Measurements from ENCODE around the gene F2RL3.

F2RL3 gene

GRCh38 chr19:16883522-16883921 lies 5.3 kb upstream of the F2RL3 start:
- Histone ChIP-seq H4K91ac (ENCODE audit: low read depth, low read length, poor library complexity) (no peak overlapping the region), H3K27ac (replicated peaks; ENCODE audit: low read length) (no peak overlapping the region), H2BK15ac (ENCODE audit: low read length) (no peak overlapping the region), H2BK5ac (ENCODE audit: low read length) (no peak overlapping the region), H3K23ac (ENCODE audit: low read depth, low read length, poor library complexity) (peak overlapping the region; percentile 55), H4K8ac (ENCODE audit: low read depth, low read length) (no peak overlapping the region), H2AK5ac (ENCODE audit: low read depth, low read length) (no peak overlapping the region), H3K9ac (ENCODE audit: low read depth, low read length, poor library complexity) (no peak overlapping the region), H3K14ac (ENCODE audit: low read length) (peak overlapping the region; percentile 3), H3K79me1 (ENCODE audit: low read depth, low read length) (peaks cover 1% of the 10 kb centered on the region), H2AFZ (ENCODE audit: low read length) (no peak overlapping the region), H3K4me2 (ENCODE audit: insufficient read depth, low read length, poor library complexity, severe bottlenecking) (no peak overlapping the region), H3K4me1 (ENCODE audit: control insufficient read depth in 2 of 2, insufficient read depth in 1 of 2, low read depth in 1 of 2, low read length in 2 of 2) (peaks cover 0 to 4% of the 10 kb centered on the region in 2 donors), H3K9me3 (replicated peaks in 1 of 2; ENCODE audit: control insufficient read depth in 2 of 2, insufficient read depth in 1 of 2, low read depth in 1 of 2, low read length in 2 of 2) (peaks cover 21 to 27% of the 10 kb centered on the region in 2 donors), H3K4ac (ENCODE audit: low read length) (no peak overlapping the region), H3K27me3 (ENCODE audit: control insufficient read depth in 3 of 3, insufficient read depth in 3 of 3, low read depth in 1 of 3, low read length in 3 of 3) (no peaks in the 10 kb centered on the region), H3K4me3 (ENCODE audit: low read length in 2 of 2) (no peak overlapping the region), H2BK12ac (ENCODE audit: low read length) (no peak overlapping the region), H3K18ac (ENCODE audit: low read length) (peak overlapping the region; percentile 28), H2BK120ac (ENCODE audit: low read depth, low read length) (no peak overlapping the region), H3K36me3 (replicated peaks in 1 of 2; ENCODE audit: control insufficient read depth in 2 of 2, insufficient read depth in 2 of 2, low read length in 2 of 2) (peaks cover 15 to 21% of the 10 kb centered on the region in 2 donors)
- no peak for DNase-seq (ENCODE audit: low spot score)
- no CpG with 5 or more reads among the region's 3 CpGs for WGBS, 2 donors (ENCODE audit: extremely low coverage in 2 of 2, insufficient read length in 2 of 2, insufficient replicate concordance in 1 of 2)

GRCh38 chr19:16885166-16885565 lies 3.6 kb upstream of the F2RL3 start:
- peaks cover 21 to 27% of the 10 kb centered on the region in 2 donors for H3K9me3 ChIP-seq (replicated peaks in 1 of 2; ENCODE audit: control insufficient read depth in 2 of 2, insufficient read depth in 1 of 2, low read depth in 1 of 2, low read length in 2 of 2)
- no peak overlapping the region for H3K27ac ChIP-seq (replicated peaks; ENCODE audit: low read length)
- no peak overlapping the region for H3K9ac ChIP-seq (ENCODE audit: low read depth, low read length, poor library complexity)
- WGBS, 2 donors (ENCODE audit: extremely low coverage in 2 of 2, insufficient read length in 2 of 2, insufficient replicate concordance in 1 of 2), result no CpG with 5 or more reads among the region's 5 CpGs
- H4K91ac ChIP-seq (ENCODE audit: low read depth, low read length, poor library complexity), result no peak overlapping the region
- H3K18ac ChIP-seq (ENCODE audit: low read length), result no peak overlapping the region
- no peak overlapping the region for H2BK120ac ChIP-seq (ENCODE audit: low read depth, low read length)
- H2BK15ac ChIP-seq (ENCODE audit: low read length), result no peak overlapping the region
- H2AK5ac ChIP-seq (ENCODE audit: low read depth, low read length), result no peak overlapping the region
- H2AFZ ChIP-seq (ENCODE audit: low read length), result no peak overlapping the region
- H3K36me3 ChIP-seq (replicated peaks in 1 of 2; ENCODE audit: control insufficient read depth in 2 of 2, insufficient read depth in 2 of 2, low read length in 2 of 2), result peaks cover 3 to 5% of the 10 kb centered on the region in 2 donors
- H3K27me3 ChIP-seq (ENCODE audit: control insufficient read depth in 3 of 3, insufficient read depth in 3 of 3, low read depth in 1 of 3, low read length in 3 of 3), result no peaks in the 10 kb centered on the region
- no peaks in the 10 kb centered on the region for H3K79me1 ChIP-seq (ENCODE audit: low read depth, low read length)
- H3K4me1 ChIP-seq (ENCODE audit: control insufficient read depth in 2 of 2, insufficient read depth in 1 of 2, low read depth in 1 of 2, low read length in 2 of 2), result peaks cover 0 to 4% of the 10 kb centered on the region in 2 donors
- H3K23ac ChIP-seq (ENCODE audit: low read depth, low read length, poor library complexity), result no peak overlapping the region
- H3K4ac ChIP-seq (ENCODE audit: low read length), result no peak overlapping the region
- no peak overlapping the region for H3K4me2 ChIP-seq (ENCODE audit: insufficient read depth, low read length, poor library complexity, severe bottlenecking)
- H2BK5ac ChIP-seq (ENCODE audit: low read length), result no peak overlapping the region
- no peak overlapping the region for H2BK12ac ChIP-seq (ENCODE audit: low read length)
- no peak for DNase-seq (ENCODE audit: low spot score)
- no peak overlapping the region for H4K8ac ChIP-seq (ENCODE audit: low read depth, low read length)
- no peak overlapping the region for H3K14ac ChIP-seq (ENCODE audit: low read length)
- no peak overlapping the region for H3K4me3 ChIP-seq (ENCODE audit: low read length in 2 of 2)

- Histone ChIP-seq H4K8ac (ENCODE audit: low read depth, low read length) (no peak overlapping the region), H2BK15ac (ENCODE audit: low read length) (no peak overlapping the region), H3K4me1 (ENCODE audit: control insufficient read depth in 2 of 2, insufficient read depth in 1 of 2, low read depth in 1 of 2, low read length in 2 of 2) (peaks cover 0 to 6% of the 10 kb centered on the region in 2 donors), H2AFZ (ENCODE audit: low read length) (peak overlapping the region; percentile 61), H2BK12ac (ENCODE audit: low read length) (no peak overlapping the region), H2BK5ac (ENCODE audit: low read length) (peak overlapping the region; percentile 78), H3K4me2 (ENCODE audit: insufficient read depth, low read length, poor library complexity, severe bottlenecking) (no peak overlapping the region), H3K9ac (ENCODE audit: low read depth, low read length, poor library complexity) (no peak overlapping the region), H3K79me1 (ENCODE audit: low read depth, low read length) (no peaks in the 10 kb centered on the region), H2BK120ac (ENCODE audit: low read depth, low read length) (no peak overlapping the region), H3K18ac (ENCODE audit: low read length) (no peak overlapping the region), H2AK5ac (ENCODE audit: low read depth, low read length) (no peak overlapping the region), H3K4me3 (ENCODE audit: low read length in 2 of 2) (no peak overlapping the region), H3K36me3 (replicated peaks in 1 of 2; ENCODE audit: control insufficient read depth in 2 of 2, insufficient read depth in 2 of 2, low read length in 2 of 2) (no peaks in the 10 kb centered on the region), H3K23ac (ENCODE audit: low read depth, low read length, poor library complexity) (no peak overlapping the region), H3K27ac (replicated peaks; ENCODE audit: low read length) (no peak overlapping the region), H4K91ac (ENCODE audit: low read depth, low read length, poor library complexity) (no peak overlapping the region), H3K9me3 (replicated peaks in 1 of 2; ENCODE audit: control insufficient read depth in 2 of 2, insufficient read depth in 1 of 2, low read depth in 1 of 2, low read length in 2 of 2) (peaks cover 11 to 19% of the 10 kb centered on the region in 2 donors), H3K4ac (ENCODE audit: low read length) (no peak overlapping the region), H3K27me3 (ENCODE audit: control insufficient read depth in 3 of 3, insufficient read depth in 3 of 3, low read depth in 1 of 3, low read length in 3 of 3) (no peaks in the 10 kb centered on the region), H3K14ac (ENCODE audit: low read length) (no peak overlapping the region)
- WGBS, 2 donors (ENCODE audit: extremely low coverage in 2 of 2, insufficient read length in 2 of 2, insufficient replicate concordance in 1 of 2), result no CpG with 5 or more reads among the region's 20 CpGs
- no peak for DNase-seq (ENCODE audit: low spot score)
Measured at GRCh38 chr19:16886305-16886880, 2.4 kb upstream of the F2RL3 start.

- H3K4me1 ChIP-seq (ENCODE audit: control insufficient read depth in 2 of 2, insufficient read depth in 1 of 2, low read depth in 1 of 2, low read length in 2 of 2), result peaks cover 0 to 6% of the 10 kb centered on the region in 2 donors
- no peak overlapping the region for H2BK12ac ChIP-seq (ENCODE audit: low read length)
- no peak overlapping the region for H3K4me3 ChIP-seq (ENCODE audit: low read length in 2 of 2)
- peak overlapping the region; percentile 50 for H3K9ac ChIP-seq (ENCODE audit: low read depth, low read length, poor library complexity)
- no peak overlapping the region for H3K27ac ChIP-seq (replicated peaks; ENCODE audit: low read length)
- peaks cover 0 to 3% (median 0%) of the 10 kb centered on the region in 3 experiments for H3K27me3 ChIP-seq (ENCODE audit: control insufficient read depth in 3 of 3, insufficient read depth in 3 of 3, low read depth in 1 of 3, low read length in 3 of 3)
- H3K9me3 ChIP-seq (replicated peaks in 1 of 2; ENCODE audit: control insufficient read depth in 2 of 2, insufficient read depth in 1 of 2, low read depth in 1 of 2, low read length in 2 of 2), result peaks cover 4 to 7% of the 10 kb centered on the region in 2 donors
- peak overlapping the region; percentile 5 for H2AK5ac ChIP-seq (ENCODE audit: low read depth, low read length)
- WGBS, 2 donors (ENCODE audit: extremely low coverage in 2 of 2, insufficient read length in 2 of 2, insufficient replicate concordance in 1 of 2), result no CpG with 5 or more reads among the region's 17 CpGs
- H2BK5ac ChIP-seq (ENCODE audit: low read length), result no peak overlapping the region
- H2BK120ac ChIP-seq (ENCODE audit: low read depth, low read length), result no peak overlapping the region
- peak overlapping the region; percentile 74 for H2AFZ ChIP-seq (ENCODE audit: low read length)
- no peak for DNase-seq (ENCODE audit: low spot score)
- H3K18ac ChIP-seq (ENCODE audit: low read length), result peak overlapping the region; percentile 95
- H3K4me2 ChIP-seq (ENCODE audit: insufficient read depth, low read length, poor library complexity, severe bottlenecking), result no peak overlapping the region
- no peak overlapping the region for H2BK15ac ChIP-seq (ENCODE audit: low read length)
- H4K91ac ChIP-seq (ENCODE audit: low read depth, low read length, poor library complexity), result no peak overlapping the region
- H4K8ac ChIP-seq (ENCODE audit: low read depth, low read length), result no peak overlapping the region
- no peak overlapping the region for H3K4ac ChIP-seq (ENCODE audit: low read length)
- H3K79me1 ChIP-seq (ENCODE audit: low read depth, low read length), result no peaks in the 10 kb centered on the region
- no peak overlapping the region for H3K14ac ChIP-seq (ENCODE audit: low read length)
- H3K23ac ChIP-seq (ENCODE audit: low read depth, low read length, poor library complexity), result peak overlapping the region; percentile 73
- H3K36me3 ChIP-seq (replicated peaks in 1 of 2; ENCODE audit: control insufficient read depth in 2 of 2, insufficient read depth in 2 of 2, low read length in 2 of 2), result no peaks in the 10 kb centered on the region
Measured at GRCh38 chr19:16887353-16888265, 1.2 kb upstream of the F2RL3 start.

All from neuronal stem cell (in vitro differentiated cells).